ENCODE results near the gene CNTFR. TPM values are rescaled to one million over a fixed set of nuclear protein-coding genes. Genes with fewer than 3 reads are reported as not detected.

The CNTFR gene
- total RNA-seq, 4 donors from 2014 or later, result 19.7 to 146 (median 118) TPM

GRCh38 chr9:34514816-34515215 is 74.7 kb downstream of the CNTFR start:
- ATAC-seq (no peak), DNase-seq (no peak)
- intact Hi-C loops (cut with DNase I; ENCODE audit: low total_unique reads) (no loop called here), in situ Hi-C loops (cut with MboI; ENCODE audit: low sequenced_read_pairs in 4 of 4) (loop anchor here in 1 of 4 donors (25.0 kb wide), 1 partner anchor 97 kb away; the partner anchor contains the start of genes DCTN3 and RPP25L)
- Histone ChIP-seq H3K27ac (no peak overlapping the region), H3K27me3 (no peaks in the 10 kb centered on the region), H3K9me3 (no peaks in the 10 kb centered on the region), H3K4me1 (peaks cover 0 to under 1% of the 10 kb centered on the region in 2 donors), H3K4me3 (no peak overlapping the region), H3K36me3 (no peaks in the 10 kb centered on the region)
- no peak for TF ChIP-seq POLR2A (IDR thresholded peaks at IDR 0.05)
- TF ChIP-seq, protein P1, sequence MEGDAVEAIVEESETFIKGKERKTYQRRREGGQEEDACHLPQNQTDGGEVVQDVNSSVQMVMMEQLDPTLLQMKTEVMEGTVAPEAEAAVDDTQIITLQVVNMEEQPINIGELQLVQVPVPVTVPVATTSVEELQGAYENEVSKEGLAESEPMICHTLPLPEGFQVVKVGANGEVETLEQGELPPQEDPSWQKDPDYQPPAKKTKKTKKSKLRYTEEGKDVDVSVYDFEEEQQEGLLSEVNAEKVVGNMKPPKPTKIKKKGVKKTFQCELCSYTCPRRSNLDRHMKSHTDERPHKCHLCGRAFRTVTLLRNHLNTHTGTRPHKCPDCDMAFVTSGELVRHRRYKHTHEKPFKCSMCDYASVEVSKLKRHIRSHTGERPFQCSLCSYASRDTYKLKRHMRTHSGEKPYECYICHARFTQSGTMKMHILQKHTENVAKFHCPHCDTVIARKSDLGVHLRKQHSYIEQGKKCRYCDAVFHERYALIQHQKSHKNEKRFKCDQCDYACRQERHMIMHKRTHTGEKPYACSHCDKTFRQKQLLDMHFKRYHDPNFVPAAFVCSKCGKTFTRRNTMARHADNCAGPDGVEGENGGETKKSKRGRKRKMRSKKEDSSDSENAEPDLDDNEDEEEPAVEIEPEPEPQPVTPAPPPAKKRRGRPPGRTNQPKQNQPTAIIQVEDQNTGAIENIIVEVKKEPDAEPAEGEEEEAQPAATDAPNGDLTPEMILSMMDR (IDR thresholded peaks at IDR 0.05 in 4 of 5, conservative IDR thresholded peaks at IDR 0.05 in 1 of 5), result no peak

GRCh38 chr9:34514401-34514800 is 75.1 kb downstream of the CNTFR start:
- Histone ChIP-seq H3K9me3 (no peaks in the 10 kb centered on the region), H3K36me3 (no peaks in the 10 kb centered on the region), H3K27ac (no peak overlapping the region), H3K4me3 (no peak overlapping the region), H3K27me3 (no peaks in the 10 kb centered on the region), H3K4me1 (peaks cover 0 to 5% of the 10 kb centered on the region in 2 donors)
- ATAC-seq, result no peak
- TF ChIP-seq POLR2A (IDR thresholded peaks at IDR 0.05), result no peak
- TF ChIP-seq, protein P1 (IDR thresholded peaks at IDR 0.05 in 4 of 5, conservative IDR thresholded peaks at IDR 0.05 in 1 of 5), result no peak
- DNase-seq, result no peak
- in situ Hi-C loops (cut with MboI; ENCODE audit: low sequenced_read_pairs in 4 of 4), result loop anchor here in 1 of 4 donors (25.0 kb wide), 1 partner anchor 98 kb away; the partner anchor contains the start of genes DCTN3 and RPP25L
- intact Hi-C loops (cut with DNase I; ENCODE audit: low total_unique reads), result no loop called here

DNA sequence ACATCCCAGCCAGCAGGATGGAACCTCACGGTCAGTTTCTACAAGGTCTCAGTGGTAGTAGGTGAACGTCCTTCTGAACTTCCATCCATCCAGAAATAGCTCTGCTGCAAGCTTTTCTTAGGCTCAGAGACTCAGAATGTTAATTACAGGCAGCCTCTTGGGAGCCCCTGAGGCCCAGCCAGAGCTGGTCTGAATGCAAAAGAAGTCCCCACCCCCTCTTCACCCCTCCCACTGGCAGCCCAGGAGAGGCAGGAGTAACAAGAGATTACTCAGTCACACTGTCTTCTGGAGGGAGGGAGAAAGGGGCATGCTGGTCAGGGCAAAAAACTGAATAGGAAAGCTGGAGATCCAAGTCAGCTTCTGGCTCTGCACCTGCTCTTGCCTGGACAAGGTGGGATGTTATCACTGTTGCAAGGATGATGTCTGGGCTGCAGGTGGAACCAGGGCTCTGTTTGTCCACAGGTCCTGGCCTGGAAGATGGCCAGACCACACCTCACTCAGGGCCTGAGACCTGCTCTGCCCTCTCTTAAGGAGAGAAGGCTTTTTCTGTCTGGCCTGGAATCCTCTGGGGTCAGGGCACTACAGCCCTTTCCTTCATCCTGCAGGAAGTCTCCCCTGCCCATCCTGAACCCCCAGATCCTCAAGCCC is 75.8 kb downstream of the CNTFR start:
- Histone ChIP-seq H3K27me3 (no peaks in the 10 kb centered on the region), H3K27ac (no peak overlapping the region), H3K9me3 (no peaks in the 10 kb centered on the region), H3K4me1 (peaks cover 0 to 6% of the 10 kb centered on the region in 2 donors), H3K36me3 (no peaks in the 10 kb centered on the region), H3K4me3 (no peak overlapping the region)
- in situ Hi-C loops (cut with MboI; ENCODE audit: low sequenced_read_pairs in 4 of 4) (loop anchor here in 1 of 4 donors (25.0 kb wide), 1 partner anchor 99 kb away; the partner anchor contains the start of genes DCTN3 and RPP25L), intact Hi-C loops (cut with DNase I; ENCODE audit: low total_unique reads) (no loop called here)
- no peak for DNase-seq
- peak in 1 of 2 donors; percentile 31 for ATAC-seq
- no peak for TF ChIP-seq POLR2A (IDR thresholded peaks at IDR 0.05)
- TF ChIP-seq, protein P1 (IDR thresholded peaks at IDR 0.05 in 4 of 5, conservative IDR thresholded peaks at IDR 0.05 in 1 of 5), result no peak

- Histone ChIP-seq H3K4me1 (peaks cover 0 to 6% of the 10 kb centered on the region in 2 donors), H3K36me3 (no peaks in the 10 kb centered on the region), H3K27ac (no peak overlapping the region), H3K27me3 (no peaks in the 10 kb centered on the region), H3K4me3 (no peak overlapping the region), H3K9me3 (no peaks in the 10 kb centered on the region)
- DNase-seq (no peak), ATAC-seq (no peak)
- intact Hi-C loops (cut with DNase I; ENCODE audit: low total_unique reads), result no loop called here
- TF ChIP-seq, protein P1 (IDR thresholded peaks at IDR 0.05 in 4 of 5, conservative IDR thresholded peaks at IDR 0.05 in 1 of 5), result no peak
- TF ChIP-seq POLR2A (IDR thresholded peaks at IDR 0.05), result no peak
- in situ Hi-C loops (cut with MboI; ENCODE audit: low sequenced_read_pairs in 4 of 4), result loop anchor here in 1 of 4 donors (25.0 kb wide), 1 partner anchor 100 kb away; the partner anchor contains the start of genes DCTN3 and RPP25L
Observed at GRCh38 chr9:34512131-34513078, 77.1 kb downstream of the CNTFR start.
